ENCODE results near the gene SF3A2. TPM values are rescaled to one million over a fixed set of nuclear protein-coding genes. Genes with fewer than 3 reads are reported as not detected.
A peak's percentile ranks its signal among the peaks of the same experiment; 100 is the strongest.

The SF3A2 gene
- total and polyA plus RNA-seq, 2 donors (not counting 3 experiments of a cell fraction or from before 2014, with no cell fraction given), result 21.5 to 164 TPM

DNA sequence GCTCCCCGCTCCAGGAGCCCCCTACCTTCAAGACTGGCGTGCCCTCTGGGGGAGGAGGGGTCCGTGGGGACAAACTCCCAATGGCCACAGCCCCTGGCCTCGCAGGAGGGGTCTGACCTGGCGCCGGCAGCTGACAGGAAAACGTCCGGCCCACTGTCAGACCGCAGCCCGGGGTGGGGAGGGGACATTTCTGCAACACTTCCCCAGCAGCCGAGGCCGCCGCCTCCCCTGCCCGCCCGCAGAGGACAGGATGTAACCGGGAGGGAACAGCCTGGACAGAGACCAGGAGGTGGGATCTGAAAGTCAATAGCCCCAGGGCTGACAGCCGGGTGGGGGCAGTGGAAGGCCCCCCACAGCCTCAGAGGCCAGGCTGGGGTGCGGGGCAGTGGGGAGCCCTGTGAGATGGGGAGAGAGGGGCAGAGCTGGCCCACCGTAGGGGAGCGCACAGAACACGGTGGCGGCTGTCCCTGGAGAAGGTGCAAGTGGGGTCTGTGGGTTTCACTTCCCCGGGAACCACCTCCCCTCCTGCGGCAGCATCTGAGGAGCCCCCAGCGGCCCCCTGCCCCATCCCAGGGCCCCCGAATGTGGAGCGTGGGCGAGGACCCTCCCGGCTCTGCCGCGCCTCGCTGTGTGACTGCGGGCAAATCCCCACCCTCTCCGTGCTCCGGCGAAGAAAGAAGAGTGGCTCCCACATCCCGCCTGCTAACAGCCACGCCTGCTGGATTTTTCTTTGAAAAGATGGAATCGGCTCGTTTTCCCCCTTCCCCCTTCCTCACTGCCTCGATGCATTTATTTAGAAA is 45.6 kb downstream of the SF3A2 start, which contains the start of gene PEAK3:
Gene PEAK3 (minus strand): TSS at position 114 of the 800 bp plus-strand sequence. CDS start 1,244 bp downstream, outside the sequence.
- FAIRE-seq (no peak), DNase-seq (ENCODE audit: low read depth, low spot score) (peak; percentile 12)
- Histone ChIP-seq H3K79me2 (ENCODE audit: control insufficient read depth, insufficient read depth, low read length) (no peaks in the 10 kb centered on the region), H3K27ac (ENCODE audit: insufficient read depth, low read depth, low read length) (no peak within 1 kb of the TSS), H3K4me2 (ENCODE audit: insufficient read depth, low read length) (no peak within 1 kb of the TSS), H3K4me1 (ENCODE audit: control insufficient read depth, extremely low read depth, insufficient read depth, low read length) (peaks cover 9% of the 10 kb centered on the region), H2AFZ (ENCODE audit: low read depth, low read length) (peak within 1 kb of the TSS; percentile 46), H3K9me1 (replicated peaks; ENCODE audit: control insufficient read depth, extremely low read depth, insufficient read depth, low read length) (no peaks in the 10 kb centered on the region), H3K9me3 (replicated peaks; ENCODE audit: control insufficient read depth, insufficient read depth, low read length) (no peaks in the 10 kb centered on the region), H3K4me3 (replicated peaks in 1 of 3; ENCODE audit: insufficient read depth in 1 of 3, low read depth in 1 of 3, low read length in 3 of 3) (peak within 1 kb of the TSS in 1 of 3 experiments; percentile 1), H3K36me3 (ENCODE audit: control insufficient read depth in 2 of 2, extremely low read depth in 1 of 2, insufficient read depth in 2 of 2, low read length in 2 of 2) (no peaks in the 10 kb centered on the region), H3K9ac (replicated peaks; ENCODE audit: extremely low read depth, insufficient read depth, low read length) (no peak within 1 kb of the TSS), H3K27me3 (ENCODE audit: control insufficient read depth in 2 of 2, insufficient read depth in 2 of 2, low read length in 2 of 2) (peaks cover 2 to 6% of the 10 kb centered on the region in 2 experiments), H4K20me1 (replicated peaks; ENCODE audit: control insufficient read depth, extremely low read depth, insufficient read depth, low read length) (no peaks in the 10 kb centered on the region)
- POLR2A ChIA-PET, result interaction anchor here (0.7 kb wide), 1 partner anchor 12 kb away, joined by 9 read pairs; no protein-coding TSS in a partner anchor
- CTCF ChIA-PET, result interaction anchor here (1.0 to 1.3 kb wide), 2 partner anchors 110 to 332 kb away, joined by 3 read pairs; no protein-coding TSS in a partner anchor
- intact Hi-C loops (cut with micrococcal nuclease), result no loop called here
- TF ChIP-seq EZH2 (IDR thresholded peaks at IDR 0.05; ENCODE audit: borderline replicate concordance, low read depth, low read length, severe bottlenecking) (peak; percentile 20), POLR2A (IDR thresholded peaks at IDR 0.05; ENCODE audit: low read depth, low read length) (no peak)
- BruUV-seq (replicated peaks), result no TSS peak
- dilution Hi-C loops (cut with MboI; ENCODE audit: extremely low pct_ligation_motif_present, low sequenced_read_pairs), result no loop called here

DNA sequence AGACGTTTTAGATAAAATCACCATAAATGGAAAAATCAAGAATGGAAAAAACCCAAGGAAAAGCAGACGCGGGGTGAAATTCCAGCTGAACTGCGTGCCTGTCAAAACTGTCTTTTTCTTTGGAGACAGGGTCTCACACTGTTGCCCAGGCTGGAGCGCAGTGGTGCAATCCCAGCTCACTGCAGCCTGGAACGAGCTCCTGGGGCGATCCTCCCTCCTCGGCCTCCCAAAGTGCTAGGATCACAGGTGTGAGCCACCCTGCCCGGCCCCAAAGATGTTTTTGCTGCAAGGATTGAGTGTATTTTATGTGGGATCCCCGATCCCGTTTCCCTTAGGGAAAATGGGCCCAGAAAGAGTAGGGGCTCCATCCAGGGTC is 46.2 kb downstream of the SF3A2 start:
- H3K9me1 ChIP-seq (replicated peaks; ENCODE audit: control insufficient read depth, extremely low read depth, insufficient read depth, low read length), result no peaks in the 10 kb centered on the region
- H3K4me1 ChIP-seq (ENCODE audit: control insufficient read depth, extremely low read depth, insufficient read depth, low read length), result peaks cover 9% of the 10 kb centered on the region
- CTCF ChIA-PET, result interaction anchor here (1.0 to 1.3 kb wide), 2 partner anchors 109 to 331 kb away, joined by 3 read pairs; no protein-coding TSS in a partner anchor
- no peak overlapping the region for H3K4me2 ChIP-seq (ENCODE audit: insufficient read depth, low read length)
- DNase-seq (ENCODE audit: low read depth, low spot score), result no peak
- H4K20me1 ChIP-seq (replicated peaks; ENCODE audit: control insufficient read depth, extremely low read depth, insufficient read depth, low read length), result no peaks in the 10 kb centered on the region
- no peak overlapping the region for H2AFZ ChIP-seq (ENCODE audit: low read depth, low read length)
- no peaks in the 10 kb centered on the region for H3K36me3 ChIP-seq (ENCODE audit: control insufficient read depth in 2 of 2, extremely low read depth in 1 of 2, insufficient read depth in 2 of 2, low read length in 2 of 2)
- no TSS peak for BruUV-seq (replicated peaks)
- POLR2A ChIA-PET, result no interaction called here
- H3K9ac ChIP-seq (replicated peaks; ENCODE audit: extremely low read depth, insufficient read depth, low read length), result no peak overlapping the region
- H3K27me3 ChIP-seq (ENCODE audit: control insufficient read depth in 2 of 2, insufficient read depth in 2 of 2, low read length in 2 of 2), result peaks cover 2 to 6% of the 10 kb centered on the region in 2 experiments
- no peak overlapping the region for H3K4me3 ChIP-seq (replicated peaks in 1 of 3; ENCODE audit: insufficient read depth in 1 of 3, low read depth in 1 of 3, low read length in 3 of 3)
- dilution Hi-C loops (cut with MboI; ENCODE audit: extremely low pct_ligation_motif_present, low sequenced_read_pairs), result no loop called here
- intact Hi-C loops (cut with micrococcal nuclease), result no loop called here
- H3K79me2 ChIP-seq (ENCODE audit: control insufficient read depth, insufficient read depth, low read length), result no peaks in the 10 kb centered on the region
- FAIRE-seq, result no peak
- H3K9me3 ChIP-seq (replicated peaks; ENCODE audit: control insufficient read depth, insufficient read depth, low read length), result no peaks in the 10 kb centered on the region
- no peak overlapping the region for H3K27ac ChIP-seq (ENCODE audit: insufficient read depth, low read depth, low read length)
- TF ChIP-seq, protein P1, sequence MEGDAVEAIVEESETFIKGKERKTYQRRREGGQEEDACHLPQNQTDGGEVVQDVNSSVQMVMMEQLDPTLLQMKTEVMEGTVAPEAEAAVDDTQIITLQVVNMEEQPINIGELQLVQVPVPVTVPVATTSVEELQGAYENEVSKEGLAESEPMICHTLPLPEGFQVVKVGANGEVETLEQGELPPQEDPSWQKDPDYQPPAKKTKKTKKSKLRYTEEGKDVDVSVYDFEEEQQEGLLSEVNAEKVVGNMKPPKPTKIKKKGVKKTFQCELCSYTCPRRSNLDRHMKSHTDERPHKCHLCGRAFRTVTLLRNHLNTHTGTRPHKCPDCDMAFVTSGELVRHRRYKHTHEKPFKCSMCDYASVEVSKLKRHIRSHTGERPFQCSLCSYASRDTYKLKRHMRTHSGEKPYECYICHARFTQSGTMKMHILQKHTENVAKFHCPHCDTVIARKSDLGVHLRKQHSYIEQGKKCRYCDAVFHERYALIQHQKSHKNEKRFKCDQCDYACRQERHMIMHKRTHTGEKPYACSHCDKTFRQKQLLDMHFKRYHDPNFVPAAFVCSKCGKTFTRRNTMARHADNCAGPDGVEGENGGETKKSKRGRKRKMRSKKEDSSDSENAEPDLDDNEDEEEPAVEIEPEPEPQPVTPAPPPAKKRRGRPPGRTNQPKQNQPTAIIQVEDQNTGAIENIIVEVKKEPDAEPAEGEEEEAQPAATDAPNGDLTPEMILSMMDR (IDR thresholded peaks at IDR 0.05; ENCODE audit: extremely low read depth in 1 of 2, insufficient read depth in 1 of 2, low read depth in 1 of 2, low read length in 2 of 2), result no peak
- TF ChIP-seq, protein P2, sequence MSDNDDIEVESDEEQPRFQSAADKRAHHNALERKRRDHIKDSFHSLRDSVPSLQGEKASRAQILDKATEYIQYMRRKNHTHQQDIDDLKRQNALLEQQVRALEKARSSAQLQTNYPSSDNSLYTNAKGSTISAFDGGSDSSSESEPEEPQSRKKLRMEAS (IDR thresholded peaks at IDR 0.05; ENCODE audit: insufficient read depth, insufficient read length), result no peak
- TF ChIP-seq JUN (IDR thresholded peaks at IDR 0.05; ENCODE audit: borderline replicate concordance, insufficient read depth, insufficient read length, low read depth) (no peak), FOS (IDR thresholded peaks at IDR 0.05; ENCODE audit: borderline replicate concordance, insufficient read depth, low read length) (no peak), MYC (IDR thresholded peaks at IDR 0.05; ENCODE audit: low read depth, low read length) (no peak), EZH2 (IDR thresholded peaks at IDR 0.05; ENCODE audit: borderline replicate concordance, low read depth, low read length, severe bottlenecking) (no peak), POLR2A (IDR thresholded peaks at IDR 0.05; ENCODE audit: low read depth, low read length) (no peak), GATA2 (IDR thresholded peaks at IDR 0.05; ENCODE audit: insufficient read depth, insufficient read length, low read depth, low read length) (no peak), POLR2AphosphoS5 (IDR thresholded peaks at IDR 0.05; ENCODE audit: insufficient read depth, low read depth, low read length) (no peak)

Data from endothelial cell of umbilical vein (primary cell).